HG02588 (cell line): ENCODE measurements around the gene EXOC4.
"Not testable (repeated sequence)": the region's sequence is repeated elsewhere in the genome, so short reads cannot be mapped to it uniquely, and the experiment has no call there.

Experiments
- ATAC-seq: cut with Tn5 transposase; IDR thresholded peaks from one replicate; pipeline ENCODE4 v1.9.1; 2021; ENCODE audit warnings: mild to moderate bottlenecking, moderate library complexity; ENCODE audit not compliant: unreplicated experiment

EXOC4 gene

GRCh38 chr7:133906553-133906952 is 653.7 kb downstream of the EXOC4 start:
- not testable (repeated sequence) for ATAC-seq

GRCh38 chr7:133910761-133911160 is 657.9 kb downstream of the EXOC4 start:
- ATAC-seq = no peak

GRCh38 chr7:133911724-133912123 is 658.8 kb downstream of the EXOC4 start:
- ATAC-seq = peak; percentile 60

GRCh38 chr7:133912916-133913697 is 660.2 kb downstream of the EXOC4 start:
- no peak for ATAC-seq

GRCh38 chr7:133916621-133917020 is 663.7 kb downstream of the EXOC4 start:
- no peak for ATAC-seq

- ATAC-seq = no peak
These were observed 666.9 kb downstream of the EXOC4 start for GRCh38 chr7:133919810-133920209.

- no peak for ATAC-seq
These were observed 668.8 kb downstream of the EXOC4 start for GRCh38 chr7:133921635-133922182.

- ATAC-seq = no peak
These were observed 671.1 kb downstream of the EXOC4 start for GRCh38 chr7:133923974-133924373.

- no peak for ATAC-seq
These were observed 678.2 kb downstream of the EXOC4 start for GRCh38 chr7:133931053-133931452.

- ATAC-seq = no peak
These were observed 679.7 kb downstream of the EXOC4 start for GRCh38 chr7:133932591-133932990.

GRCh38 chr7:133934262-133934976 is 681.5 kb downstream of the EXOC4 start:
- ATAC-seq = no peak

GRCh38 chr7:133934977-133935330 is 682.1 kb downstream of the EXOC4 start:
- no peak for ATAC-seq

GRCh38 chr7:133936074-133936473 is 683.2 kb downstream of the EXOC4 start:
- ATAC-seq = no peak

GRCh38 chr7:133937786-133938185 is 684.9 kb downstream of the EXOC4 start:
- no peak for ATAC-seq

- no peak for ATAC-seq
These were observed 687.5 kb downstream of the EXOC4 start for GRCh38 chr7:133940368-133940767.

- ATAC-seq = no peak
These were observed 688.6 kb downstream of the EXOC4 start for GRCh38 chr7:133941496-133941895.

GRCh38 chr7:133945497-133945896 is 692.6 kb downstream of the EXOC4 start:
- ATAC-seq = no peak

- no peak for ATAC-seq
These were observed 694.8 kb downstream of the EXOC4 start for GRCh38 chr7:133947458-133948254.

- no peak for ATAC-seq
These were observed 695.7 kb downstream of the EXOC4 start for GRCh38 chr7:133948588-133948987.

- no peak for ATAC-seq
These were observed 698.0 kb downstream of the EXOC4 start for GRCh38 chr7:133950855-133951254.

- no peak for ATAC-seq
These were observed 702.3 kb downstream of the EXOC4 start for GRCh38 chr7:133955208-133955607.
